Tibial nerve (tissue), 4 donors: Measurements from ENCODE around the gene MTUS2.

Source experiments
- CTCF ChIP-seq, 5 experiments: fragments of 200-600 bp in 3 of 5; fragments of 450-650 bp in 2 of 5; sonication (generic) in 3 of 5; IDR thresholded peaks; one replicate each; pipeline ENCODE4 v1.5.1; 2016 to 2019; ENCODE audit warnings: antibody characterized with exemption in 5 of 5, mild to moderate bottlenecking in 3 of 5, moderate library complexity in 2 of 5
- EP300 ChIP-seq, 2 donors: sonication (generic); formaldehyde crosslinking; IDR thresholded peaks; one replicate each; pipeline ENCODE4 v1.6.1; 2017; ENCODE audit warnings: antibody characterized with exemption in 2 of 2, mild to moderate bottlenecking in 1 of 2
- POLR2A ChIP-seq, 2 donors: fragments of 450-650 bp; IDR thresholded peaks; one replicate each; pipeline ENCODE4 v1.6.1; 2017; ENCODE audit warnings: antibody characterized with exemption in 2 of 2, mild to moderate bottlenecking in 2 of 2, moderate library complexity in 2 of 2

DNA sequence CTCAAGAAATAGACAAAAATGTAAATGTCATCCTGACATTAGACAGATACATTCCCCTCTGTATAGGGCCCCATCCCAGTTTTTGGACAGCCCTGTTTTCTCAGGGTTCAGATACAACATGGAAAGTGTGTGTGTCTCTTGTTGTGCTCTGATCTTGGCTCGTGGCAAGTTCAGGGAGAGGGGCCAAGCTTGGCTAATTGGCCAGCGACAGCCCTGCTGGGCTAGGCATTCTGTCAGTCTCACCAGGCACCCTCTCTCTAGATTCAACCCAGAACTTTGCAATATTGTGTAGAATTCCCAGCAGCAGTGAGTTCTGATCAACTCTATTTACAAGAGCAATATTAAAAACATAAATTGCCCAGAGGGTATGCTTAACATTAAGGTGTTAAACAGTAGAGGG is 30.1 kb downstream of the MTUS2 start:
- TF ChIP-seq CTCF (IDR thresholded peaks at IDR 0.05) (no peak), POLR2A (IDR thresholded peaks at IDR 0.05) (no peak), EP300 (IDR thresholded peaks at IDR 0.05) (no peak)
